H1 (cell line): Measurements from ENCODE around the gene TCEA2. TPM values are rescaled to one million over a fixed set of nuclear protein-coding genes. Genes with fewer than 3 reads are reported as not detected.

Experiments
- CHD7 ChIP-seq: fragments of 300-600 bp; sonication (generic); IDR thresholded peaks from 2 replicates; pipeline ENCODE4 v1.7.1; 2012; ENCODE audit warnings: low read length, moderate library complexity, mild to moderate bottlenecking, inconsistent platforms; ENCODE audit not compliant: insufficient replicate concordance
- POLR2A ChIP-seq, 2 experiments: IDR thresholded peaks; 1 replicate in 1 of 2; 2 replicates in 1 of 2; pipeline ENCODE4 v1.6.1; 2011; ENCODE audit warnings: low read depth in 2 of 2, low read length in 2 of 2, mild to moderate bottlenecking in 2 of 2; ENCODE audit errors: control extremely low read depth in 1 of 2
- RBBP5 ChIP-seq: IDR thresholded peaks from 2 replicates; pipeline ENCODE4 v1.7.1; 2012; ENCODE audit warnings: low read depth, mild to moderate bottlenecking, inconsistent platforms, low read length, moderate library complexity, borderline replicate concordance
- polyA plus RNA-seq, 7 experiments: library from polyadenylated mRNA; depleted of rRNA in 3 of 7; stranded (reverse) in 5 of 7; unstranded in 2 of 7; fragments of >200 nt in 5 of 7; fragments of 200-250 nt in 2 of 7; gene quantifications; 1 replicate in 5 of 7; 2 replicates in 1 of 7; 4 replicates in 1 of 7; pipeline versions ENCODE4 v1.2.1 to v1.2.3, GENCODE V29; 2011 to 2013; ENCODE audit warnings: missing spikeins in 2 of 7, mixed read lengths in 2 of 7
- total RNA-seq: library from RNA; stranded (reverse); fragmentation: NEBNext Ultra II Directional; extraction: Animal tissue kit (Norgen Biotek cat#: 25700); gene quantifications from 2 replicates; pipeline ENCODE4 v1.2.1, GENCODE V29; 2021

TCEA2 gene
- total and polyA plus RNA-seq, 2 of the 8 experiments (the other 6 are each of a cell fraction or from before 2014, with no cell fraction given) = 41.4 to 42.3 TPM

GRCh38 chr20:64043768-64044167 lies 19.2 kb upstream of the TCEA2 start (continued):
- TF ChIP-seq CHD7 (no peak), RBBP5 (no peak), POLR2A (IDR thresholded peaks at IDR 0.05; ENCODE audit: control extremely low read depth in 1 of 2, low read depth in 2 of 2, low read length in 2 of 2) (no peak)
